ENCODE measurements around the gene PRCC. TPM values are rescaled to one million over a fixed set of nuclear protein-coding genes. Genes with fewer than 3 reads are reported as not detected.

Gene PRCC
- total RNA-seq, 1 donor from 2014 or later, result 93.2 TPM

DNA sequence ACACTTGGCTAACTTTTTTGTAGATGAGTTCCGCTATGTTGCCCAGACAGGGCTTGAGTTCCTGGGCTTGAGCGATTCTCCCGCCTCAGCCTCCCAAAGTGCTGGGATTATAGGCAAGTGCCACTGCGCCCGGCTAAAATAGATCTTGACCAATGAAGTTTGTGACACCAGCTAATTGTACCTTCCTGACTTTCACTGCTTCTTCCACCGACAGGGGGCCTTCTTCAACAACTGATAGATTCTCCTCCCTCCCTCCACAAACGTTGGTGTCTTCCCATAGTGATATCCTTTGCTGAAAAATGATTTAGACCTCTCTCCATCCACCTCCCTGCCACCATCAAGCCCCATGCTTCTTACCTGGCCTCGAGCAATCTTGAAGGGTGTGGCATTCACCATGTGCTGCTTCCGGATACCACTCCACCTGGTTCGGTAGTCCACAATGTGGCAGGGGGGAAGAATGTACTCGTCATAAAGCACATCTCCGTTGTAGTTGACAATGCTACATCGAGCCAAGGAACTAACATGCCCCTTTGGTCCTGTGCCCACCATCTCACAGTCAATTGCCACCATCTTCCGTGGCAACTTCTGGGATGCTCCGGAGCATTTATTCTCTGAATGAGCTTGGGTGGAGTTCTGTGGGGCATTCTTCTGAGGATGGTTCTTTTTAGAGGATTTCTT is 40.6 kb upstream of the PRCC start:
- Mint-ChIP-seq H3K27ac (no peak overlapping the region), H3K36me3 (ENCODE audit: insufficient read depth) (peaks cover 11% of the 10 kb centered on the region), H3K27me3 (no peaks in the 10 kb centered on the region), H3K9me3 (ENCODE audit: low read depth) (no peaks in the 10 kb centered on the region), H3K4me1 (ENCODE audit: low read depth) (peaks cover 7% of the 10 kb centered on the region), H3K4me3 (ENCODE audit: low read depth) (no peak overlapping the region)
- no peak for DNase-seq (ENCODE audit: low spot score, unreplicated experiment)
- TF ChIP-seq, protein P1, sequence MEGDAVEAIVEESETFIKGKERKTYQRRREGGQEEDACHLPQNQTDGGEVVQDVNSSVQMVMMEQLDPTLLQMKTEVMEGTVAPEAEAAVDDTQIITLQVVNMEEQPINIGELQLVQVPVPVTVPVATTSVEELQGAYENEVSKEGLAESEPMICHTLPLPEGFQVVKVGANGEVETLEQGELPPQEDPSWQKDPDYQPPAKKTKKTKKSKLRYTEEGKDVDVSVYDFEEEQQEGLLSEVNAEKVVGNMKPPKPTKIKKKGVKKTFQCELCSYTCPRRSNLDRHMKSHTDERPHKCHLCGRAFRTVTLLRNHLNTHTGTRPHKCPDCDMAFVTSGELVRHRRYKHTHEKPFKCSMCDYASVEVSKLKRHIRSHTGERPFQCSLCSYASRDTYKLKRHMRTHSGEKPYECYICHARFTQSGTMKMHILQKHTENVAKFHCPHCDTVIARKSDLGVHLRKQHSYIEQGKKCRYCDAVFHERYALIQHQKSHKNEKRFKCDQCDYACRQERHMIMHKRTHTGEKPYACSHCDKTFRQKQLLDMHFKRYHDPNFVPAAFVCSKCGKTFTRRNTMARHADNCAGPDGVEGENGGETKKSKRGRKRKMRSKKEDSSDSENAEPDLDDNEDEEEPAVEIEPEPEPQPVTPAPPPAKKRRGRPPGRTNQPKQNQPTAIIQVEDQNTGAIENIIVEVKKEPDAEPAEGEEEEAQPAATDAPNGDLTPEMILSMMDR (IDR thresholded peaks at IDR 0.05; ENCODE audit: unreplicated experiment), result peak; percentile 53

DNA sequence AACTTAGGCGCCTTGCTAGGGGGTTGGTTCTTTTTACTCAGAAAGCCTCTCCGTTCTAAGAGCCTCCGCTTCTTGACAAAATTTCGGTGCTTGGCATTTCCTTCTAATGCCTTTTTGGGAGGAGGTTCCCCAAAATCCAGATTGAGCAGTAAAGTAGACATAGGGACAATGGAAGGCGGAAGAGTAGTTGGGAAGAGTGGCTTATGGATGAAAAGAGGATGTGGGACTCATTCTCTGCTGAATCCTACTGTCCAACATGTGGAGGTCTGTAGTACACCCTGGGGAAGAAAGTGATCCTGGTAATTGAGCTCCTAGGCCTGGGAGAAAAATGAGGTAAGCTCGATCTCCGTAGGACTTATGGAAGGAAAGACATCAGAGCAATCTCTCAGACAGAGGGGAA is 39.8 kb upstream of the PRCC start:
- TF ChIP-seq, protein P1 (IDR thresholded peaks at IDR 0.05; ENCODE audit: unreplicated experiment), result no peak
- Mint-ChIP-seq H3K4me3 (ENCODE audit: low read depth) (no peak overlapping the region), H3K9me3 (ENCODE audit: low read depth) (no peaks in the 10 kb centered on the region), H3K27ac (peak overlapping the region; percentile 98), H3K4me1 (ENCODE audit: low read depth) (peaks cover 7% of the 10 kb centered on the region), H3K27me3 (no peaks in the 10 kb centered on the region), H3K36me3 (ENCODE audit: insufficient read depth) (peaks cover 10% of the 10 kb centered on the region)
- no peak for DNase-seq (ENCODE audit: low spot score, unreplicated experiment)

DNA sequence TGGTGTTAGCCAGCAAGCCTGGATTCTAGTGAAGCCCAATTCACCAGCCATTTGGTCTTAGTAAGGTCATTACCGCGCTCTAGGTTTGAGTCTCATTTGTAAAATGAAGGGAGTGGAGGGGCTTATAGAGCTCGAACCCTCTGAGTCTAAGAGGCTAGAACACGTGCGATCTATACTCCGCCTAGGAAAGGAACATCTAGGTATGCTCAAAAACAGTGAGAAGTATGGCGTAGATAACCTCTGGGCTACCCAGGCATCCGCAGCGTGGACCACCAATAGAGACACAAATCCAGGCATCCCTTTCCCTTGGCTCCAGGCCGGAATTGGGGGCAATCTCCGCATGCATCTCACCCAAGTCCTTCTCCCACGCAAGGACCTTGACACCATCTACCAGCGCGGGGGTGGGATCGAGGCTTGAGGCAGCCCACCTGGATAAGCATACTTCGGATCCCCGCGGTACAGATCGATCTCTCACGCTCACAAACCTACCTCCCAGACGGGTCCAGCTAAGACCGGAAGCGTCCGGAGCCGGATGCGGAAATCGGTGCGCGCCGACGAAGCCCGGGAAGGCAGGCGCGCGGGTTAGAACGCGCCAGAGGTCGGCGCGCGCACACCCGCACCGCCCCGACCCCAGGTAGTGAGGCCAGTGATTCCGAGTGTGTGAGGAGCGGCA is 39.3 kb upstream of the PRCC start, which contains the start of gene METTL25B:
Gene METTL25B, plus strand, starts transcription at position 544 of the 673 bp plus-strand sequence. CDS start 636 bp downstream, outside the sequence.
- no peaks in the 10 kb centered on the region for H3K9me3 Mint-ChIP-seq (ENCODE audit: low read depth)
- no peak within 1 kb of the TSS for H3K4me3 Mint-ChIP-seq (ENCODE audit: low read depth)
- TF ChIP-seq, protein P1 (IDR thresholded peaks at IDR 0.05; ENCODE audit: unreplicated experiment), result no peak
- H3K27me3 Mint-ChIP-seq, result no peaks in the 10 kb centered on the region
- peaks cover 7% of the 10 kb centered on the region for H3K4me1 Mint-ChIP-seq (ENCODE audit: low read depth)
- DNase-seq (ENCODE audit: low spot score, unreplicated experiment), result peak; percentile 67
- peak within 1 kb of the TSS; percentile 98 for H3K27ac Mint-ChIP-seq
- peaks cover 11% of the 10 kb centered on the region for H3K36me3 Mint-ChIP-seq (ENCODE audit: insufficient read depth)

DNA sequence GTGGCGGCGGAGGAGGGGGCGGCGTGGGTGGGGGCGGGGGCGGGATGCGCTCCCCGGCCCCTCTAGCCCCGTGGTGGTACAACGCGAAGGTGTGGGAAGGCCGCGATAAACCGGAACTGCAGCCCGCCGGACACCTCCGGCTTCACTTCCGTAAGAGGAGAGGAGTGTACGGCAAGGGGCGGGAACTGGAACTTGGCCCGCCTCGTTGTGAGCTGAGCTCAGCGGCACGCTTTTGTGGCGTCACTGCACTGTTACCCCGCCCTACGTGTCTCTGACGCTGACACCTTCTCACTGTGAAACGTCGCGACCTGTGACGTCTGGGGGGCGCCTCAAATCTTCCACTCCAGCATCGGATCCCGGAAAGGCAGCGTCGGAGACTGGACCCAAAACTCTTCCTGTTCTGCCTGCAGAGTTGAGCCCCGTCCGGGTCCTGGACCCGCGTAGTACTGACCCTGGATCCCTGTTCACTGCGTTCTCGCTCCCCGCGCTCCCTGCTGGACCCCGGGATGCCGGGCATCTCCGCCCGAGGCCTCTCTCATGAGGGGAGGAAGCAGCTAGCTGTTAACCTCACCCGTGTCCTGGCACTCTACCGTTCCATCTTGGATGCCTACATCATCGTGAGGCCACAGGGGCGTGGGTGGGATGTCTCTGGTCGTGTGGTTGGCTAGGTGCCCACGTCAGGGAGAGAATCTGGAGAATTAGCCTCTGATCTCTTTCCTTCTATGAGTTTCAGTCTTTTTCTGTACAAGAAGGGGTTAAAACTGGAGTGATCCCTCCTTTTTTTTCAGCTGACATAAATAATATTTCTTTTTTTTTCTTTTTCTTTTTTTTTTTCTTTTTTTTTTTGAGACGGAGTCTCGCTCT is 38.5 kb upstream of the PRCC start, which contains the start of gene ISG20L2:
Gene ISG20L2, minus strand, starts transcription at position 168 of the 864 bp plus-strand sequence. CDS start 1,114 bp downstream, outside the sequence.
- peak; percentile 78 for DNase-seq (ENCODE audit: low spot score, unreplicated experiment)
- Mint-ChIP-seq H3K4me1 (ENCODE audit: low read depth) (peaks cover 7% of the 10 kb centered on the region), H3K4me3 (ENCODE audit: low read depth) (no peak within 1 kb of the TSS), H3K27ac (peak within 1 kb of the TSS; percentile 98), H3K9me3 (ENCODE audit: low read depth) (no peaks in the 10 kb centered on the region), H3K36me3 (ENCODE audit: insufficient read depth) (peaks cover 5% of the 10 kb centered on the region), H3K27me3 (no peaks in the 10 kb centered on the region)
- TF ChIP-seq, protein P1 (IDR thresholded peaks at IDR 0.05; ENCODE audit: unreplicated experiment), result no peak
